HG02981 (cell line): ENCODE measurements around the gene SERPINB2.
"Not testable (repeated sequence)": the region's sequence is repeated elsewhere in the genome, so short reads cannot be mapped to it uniquely, and the experiment has no call there.

ENCODE experiments used
- ATAC-seq: cut with Tn5 transposase; IDR thresholded peaks from one replicate; pipeline ENCODE4 v1.9.1; 2021; ENCODE audit warnings: mild to moderate bottlenecking, moderate library complexity; ENCODE audit not compliant: unreplicated experiment

The SERPINB2 gene

DNA sequence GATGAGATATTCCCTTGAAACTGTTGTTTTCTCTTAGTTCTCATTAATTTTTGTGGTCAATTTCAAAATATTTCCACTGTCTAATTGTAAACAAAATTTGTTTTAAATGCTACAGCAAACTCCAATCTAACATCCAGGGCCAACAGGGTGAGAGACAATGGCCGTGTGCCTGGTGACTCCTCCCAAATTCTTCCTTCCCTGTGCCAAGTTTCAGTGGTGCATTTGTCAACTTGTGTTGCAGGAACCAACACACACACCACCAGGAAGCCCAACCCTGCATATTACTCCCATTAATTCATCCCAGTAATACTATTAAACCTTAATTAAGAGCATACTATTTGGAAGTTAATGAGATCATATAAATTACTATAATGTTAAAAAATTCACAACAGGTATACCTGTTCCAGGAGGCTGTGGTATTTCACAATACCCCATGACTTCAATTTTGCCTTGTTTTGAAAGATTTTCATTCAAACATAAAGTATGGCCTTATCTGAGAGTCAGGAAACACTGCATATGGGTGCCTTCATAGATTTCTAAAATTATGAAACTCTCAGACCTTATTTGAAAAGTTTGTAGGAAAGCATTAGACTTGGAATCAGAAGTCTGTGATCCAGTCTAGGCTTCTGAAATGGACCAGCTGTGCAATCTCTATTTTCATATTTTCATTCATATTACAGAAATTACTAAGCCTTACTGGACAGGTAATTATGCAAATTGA is 1.1 kb downstream of the SERPINB2 start:
- ATAC-seq, result no peak

GRCh38 chr18:63889626-63890025 is 2.1 kb downstream of the SERPINB2 start:
- no peak for ATAC-seq

GRCh38 chr18:63890237-63890949 is 2.9 kb downstream of the SERPINB2 start:
- ATAC-seq, result no peak

DNA sequence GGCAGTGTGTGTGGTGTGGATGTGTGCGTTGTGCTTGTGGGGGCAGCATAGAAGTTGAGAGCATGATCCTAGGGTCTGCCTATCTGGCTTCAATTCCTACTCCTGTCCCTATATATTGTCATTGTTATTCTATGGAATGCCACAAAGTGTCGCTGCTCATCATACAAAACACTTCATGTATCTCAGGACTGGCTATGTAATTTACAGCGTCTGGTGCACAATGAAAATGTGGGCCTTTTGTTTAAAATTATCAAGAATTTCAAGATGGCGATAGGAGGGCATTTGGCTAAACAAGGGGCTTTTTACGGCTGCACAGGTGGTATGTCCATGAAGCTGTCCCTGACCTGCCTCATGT is 3.4 kb downstream of the SERPINB2 start:
- ATAC-seq, result peak; percentile 57

GRCh38 chr18:63892566-63892965 is 5.1 kb downstream of the SERPINB2 start:
- no peak for ATAC-seq

- no peak for ATAC-seq
Observed at GRCh38 chr18:63894106-63894772, 6.7 kb downstream of the SERPINB2 start.

GRCh38 chr18:63895190-63895589 is 7.7 kb downstream of the SERPINB2 start:
- no peak for ATAC-seq

DNA sequence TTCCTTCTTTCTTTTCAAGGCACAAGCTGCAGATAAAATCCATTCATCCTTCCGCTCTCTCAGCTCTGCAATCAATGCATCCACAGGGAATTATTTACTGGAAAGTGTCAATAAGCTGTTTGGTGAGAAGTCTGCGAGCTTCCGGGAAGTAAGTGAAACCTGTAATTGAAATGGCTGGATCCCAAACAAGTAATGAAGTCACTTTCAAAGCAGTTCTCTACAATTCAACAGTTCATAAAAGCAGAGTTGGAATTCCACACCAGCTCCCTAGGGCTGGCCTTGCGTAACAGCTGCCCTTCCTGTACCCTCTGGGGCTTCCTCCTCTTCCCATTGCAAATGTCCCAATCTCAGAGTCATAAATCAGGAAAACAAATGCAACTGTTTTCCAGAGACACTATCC is 9.6 kb downstream of the SERPINB2 start:
- no peak for ATAC-seq

DNA sequence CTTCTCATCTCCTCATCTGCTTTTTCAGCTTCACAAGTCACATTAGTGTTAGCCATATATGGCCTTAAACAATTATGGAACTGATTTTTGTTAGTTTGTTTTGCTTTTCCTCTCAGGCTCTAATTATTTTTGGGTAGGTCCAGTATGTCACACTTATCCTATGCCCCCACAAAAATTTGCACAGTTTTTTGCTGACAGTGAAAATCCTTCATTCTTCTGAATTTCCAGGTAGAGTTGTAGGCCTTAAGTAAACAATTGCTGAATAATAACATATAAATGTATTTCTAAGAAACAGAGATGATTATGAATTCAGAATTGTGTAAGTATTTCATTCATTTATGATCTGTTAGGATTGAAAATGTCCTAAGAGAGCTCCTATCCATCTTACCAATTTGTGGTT is 11.7 kb downstream of the SERPINB2 start:
- ATAC-seq, result no peak

- ATAC-seq, result no peak
Observed at GRCh38 chr18:63903851-63904570, 16.5 kb downstream of the SERPINB2 start.

- ATAC-seq, result no peak
Observed at GRCh38 chr18:63904694-63905093, 17.2 kb downstream of the SERPINB2 start.

- no peak for ATAC-seq
Observed at GRCh38 chr18:63905361-63905760, 17.9 kb downstream of the SERPINB2 start.

DNA sequence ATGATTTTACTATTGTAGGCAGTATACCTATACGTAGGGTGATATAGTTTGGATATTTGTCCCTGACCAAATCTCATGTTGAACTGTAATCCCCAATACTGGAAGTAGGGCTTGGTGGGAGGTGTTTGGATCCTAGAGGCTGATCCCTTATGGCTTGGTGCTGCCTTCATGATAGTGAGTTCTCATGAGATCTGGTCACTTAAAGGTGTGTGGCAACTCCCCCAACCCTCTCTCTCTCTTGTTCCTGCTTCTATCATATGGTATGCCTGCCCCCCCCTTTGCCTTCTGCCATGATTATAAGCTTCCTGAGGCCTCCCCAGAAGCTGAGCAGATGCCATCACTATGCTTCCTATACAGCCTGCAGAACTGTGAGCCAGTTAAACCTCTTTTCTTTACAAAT is 18.6 kb downstream of the SERPINB2 start:
- no peak for ATAC-seq

DNA sequence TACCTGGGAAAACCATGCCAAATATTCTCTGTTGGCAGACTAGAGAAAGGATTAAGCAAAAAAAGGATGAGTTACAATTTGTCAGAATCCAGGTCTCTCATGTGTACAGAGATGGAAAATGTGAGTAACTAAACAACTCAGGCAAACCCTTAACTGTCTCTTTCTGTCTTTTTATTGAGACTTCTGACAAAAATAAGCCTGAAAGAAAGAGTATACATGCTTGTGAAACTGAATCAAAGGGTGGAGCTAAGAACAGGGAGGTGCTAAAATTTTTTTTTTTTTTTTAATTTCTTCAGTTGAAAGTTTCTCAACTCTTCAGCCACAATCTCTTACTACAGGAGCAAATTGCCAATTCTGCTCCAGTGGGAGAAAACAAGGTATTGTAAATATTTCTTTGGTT is 20.2 kb downstream of the SERPINB2 start, which contains the start of gene SERPINB10:
TSS of gene SERPINB10 (plus strand) at position 295 of the 400 bp plus-strand sequence. CDS start 7,553 bp downstream, outside the sequence.
- ATAC-seq, result no peak

DNA sequence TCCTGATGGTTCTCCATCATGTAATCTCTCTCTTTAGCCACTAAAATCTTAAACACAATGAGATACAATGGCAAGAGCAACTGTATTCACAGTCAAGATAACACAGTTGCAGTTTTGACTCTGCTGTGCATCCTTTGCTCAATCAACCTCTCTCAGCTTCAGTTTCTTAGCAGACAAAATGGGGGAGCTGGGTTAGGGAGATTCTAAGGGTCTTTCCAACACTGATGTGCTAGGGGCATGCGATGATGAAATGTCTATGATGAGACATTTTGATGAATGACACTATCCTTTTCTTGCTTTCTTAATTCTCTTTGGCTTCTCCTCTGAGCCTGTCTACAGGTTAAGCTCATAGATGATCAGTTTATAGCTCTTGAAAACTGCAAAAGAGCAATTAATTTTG is 21.4 kb downstream of the SERPINB2 start:
- ATAC-seq, result no peak

GRCh38 chr18:63909870-63910269 is 22.4 kb downstream of the SERPINB2 start:
- ATAC-seq, result no peak

DNA sequence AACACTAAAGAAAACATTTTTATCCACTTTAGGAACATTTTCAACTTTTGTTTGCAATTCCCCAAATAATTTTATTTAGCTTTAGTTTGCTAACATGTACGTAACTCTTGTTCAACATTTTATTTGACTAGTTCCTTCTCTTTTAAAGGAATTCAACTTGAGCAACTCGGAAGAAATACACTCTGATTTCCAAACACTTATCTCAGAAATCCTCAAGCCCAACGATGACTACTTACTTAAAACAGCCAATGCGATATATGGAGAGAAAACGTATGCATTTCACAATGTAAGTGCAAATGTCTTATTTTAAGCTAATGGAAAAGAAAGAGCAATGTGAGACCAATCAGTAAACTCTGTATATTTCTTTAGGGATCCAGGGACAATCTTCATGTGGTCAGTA is 30.3 kb downstream of the SERPINB2 start:
- no peak for ATAC-seq

DNA sequence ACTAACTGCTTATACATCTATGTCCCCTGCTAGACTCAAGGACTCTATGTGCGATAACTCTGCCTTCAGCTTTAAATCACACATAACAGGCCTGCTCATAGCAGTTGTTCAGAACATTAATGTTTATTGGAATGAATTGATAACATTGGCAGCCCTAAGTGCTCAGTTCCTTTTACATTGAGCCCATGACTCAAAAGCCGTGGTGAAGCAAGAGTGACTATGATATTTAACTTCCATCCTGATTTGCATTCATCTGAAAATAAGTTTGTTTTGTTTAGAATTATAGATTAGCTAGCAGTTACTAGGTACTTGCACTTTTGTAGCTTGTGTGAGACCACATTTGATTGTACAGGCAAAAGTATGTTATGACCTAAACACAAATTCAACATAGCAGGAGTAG is 34.5 kb downstream of the SERPINB2 start:
- ATAC-seq, result no peak

- no peak for ATAC-seq
Observed at GRCh38 chr18:63924551-63924950, 37.0 kb downstream of the SERPINB2 start.

- ATAC-seq, result no peak
Observed at GRCh38 chr18:63928331-63928730, 40.8 kb downstream of the SERPINB2 start.

DNA sequence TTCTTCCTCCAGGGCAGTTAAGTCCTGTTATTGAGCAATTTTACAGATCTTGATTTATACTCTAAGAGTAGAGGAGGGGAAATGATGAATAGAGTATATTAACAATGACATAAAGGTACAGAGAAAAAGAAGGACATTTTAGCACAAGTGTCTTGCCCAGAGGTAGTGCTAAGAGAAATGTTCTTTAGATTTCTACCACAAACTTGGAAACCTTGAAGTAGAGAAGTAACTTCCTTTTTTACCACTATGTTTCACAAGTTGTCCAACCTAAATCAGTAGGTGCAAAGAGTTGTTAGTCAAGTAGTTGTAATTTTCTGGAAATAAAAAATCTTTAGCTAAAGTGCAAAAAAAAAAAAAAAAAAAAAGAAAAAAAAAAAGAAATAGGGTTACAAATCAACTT is 41.9 kb downstream of the SERPINB2 start:
- ATAC-seq, result not testable (repeated sequence)
